Forelimb muscle (tissue), 1 donor: ENCODE measurements around the gene OSBPL3. TPM values are rescaled to one million over a fixed set of nuclear protein-coding genes. Genes with fewer than 3 reads are reported as not detected.

Experiments used
- DNase-seq: peaks from one replicate; pipeline ENCODE4 v3.0.0-alpha.2; 2013; ENCODE audit warnings: low read depth
- polyA plus RNA-seq: library from polyadenylated mRNA; unstranded; fragments of 120-200 nt; gene quantifications from one replicate; pipeline ENCODE4 v1.2.1, GENCODE V29; 2013; ENCODE audit not compliant: insufficient read length

Gene OSBPL3
- polyA plus RNA-seq, 1 donor, result 3.5 TPM

- DNase-seq, result no peak
Observed at GRCh38 chr7:24763303-24763901, 216.6 kb downstream of the OSBPL3 start.

GRCh38 chr7:24762771-24763170 lies 217.2 kb downstream of the OSBPL3 start:
- no peak for DNase-seq

- no peak for DNase-seq
Observed at GRCh38 chr7:24760968-24761367, 219.0 kb downstream of the OSBPL3 start.

- no peak for DNase-seq
Observed at GRCh38 chr7:24757353-24758275, 222.4 kb downstream of the OSBPL3 start, which contains the start of gene GSDME. Gene GSDME (minus strand): TSS chr7:24757464. CDS start chr7:24749774, 7,690 bp downstream.

- no peak for DNase-seq
Observed at GRCh38 chr7:24756545-24757352, 223.2 kb downstream of the OSBPL3 start.

- no peak for DNase-seq
Observed at GRCh38 chr7:24755541-24756407, 224.2 kb downstream of the OSBPL3 start.

- no peak for DNase-seq
Observed at GRCh38 chr7:24754906-24755506, 225.0 kb downstream of the OSBPL3 start.

- no peak for DNase-seq
Observed at GRCh38 chr7:24752073-24752800, 227.7 kb downstream of the OSBPL3 start.

DNA sequence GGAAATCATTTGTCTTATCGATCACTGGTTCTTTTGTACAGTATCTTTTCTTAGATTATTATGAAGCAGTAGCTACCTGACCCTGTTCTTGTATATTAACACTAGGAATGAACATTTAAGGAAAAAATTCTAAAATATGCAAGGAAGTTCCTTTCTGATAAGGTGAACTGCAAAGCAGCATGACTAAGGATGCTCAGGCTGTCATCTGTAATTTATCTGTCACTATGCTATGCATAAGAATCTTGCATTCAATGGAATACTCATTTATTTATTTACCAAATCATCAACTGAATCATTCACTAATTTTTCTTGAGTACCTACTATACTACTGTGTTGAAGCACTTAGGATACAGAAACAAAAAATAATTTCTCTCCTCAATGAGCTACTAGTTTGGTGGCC lies 228.5 kb downstream of the OSBPL3 start:
- no peak for DNase-seq

DNA sequence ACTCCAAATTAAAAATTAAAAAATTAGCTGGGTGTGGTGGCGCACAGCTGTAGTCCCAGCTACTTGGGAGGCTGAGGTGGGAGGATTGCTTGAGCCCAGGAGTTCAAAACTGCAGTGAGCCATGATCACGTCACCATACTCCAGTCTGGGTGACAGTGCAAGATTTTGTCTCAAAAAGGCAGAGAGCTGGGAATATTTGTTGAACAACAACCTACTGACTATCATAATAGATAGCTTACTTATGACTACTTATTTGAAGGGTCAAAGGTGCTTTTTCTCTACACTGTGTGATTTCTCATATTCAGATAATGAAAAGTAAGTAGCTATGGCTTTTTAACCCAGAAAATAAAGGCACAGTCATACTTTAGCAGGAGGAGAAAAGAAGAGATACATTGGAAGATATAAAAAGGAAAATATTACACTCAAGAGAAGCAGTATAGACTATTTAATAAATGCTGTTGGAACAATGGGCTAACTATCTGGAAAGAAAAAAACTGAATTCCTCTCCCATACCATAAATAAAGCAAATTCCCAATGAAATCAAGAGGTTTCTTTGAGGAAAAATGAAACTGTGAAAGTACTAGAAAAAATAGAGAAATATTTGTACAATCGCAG lies 229.4 kb downstream of the OSBPL3 start:
- no peak for DNase-seq

GRCh38 chr7:24748521-24748920 lies 231.5 kb downstream of the OSBPL3 start:
- no peak for DNase-seq

Other genes starting within 250 kb of the OSBPL3 start
- 8.1 TPM for gene GSDME, start 222.7 kb downstream of the OSBPL3 start, polyA plus RNA-seq
- gene CYCS, start 145.1 kb upstream of the OSBPL3 start, polyA plus RNA-seq, result 147 TPM
- gene NPVF, start 248.3 kb upstream of the OSBPL3 start, polyA plus RNA-seq, result not detected